KMS-11 (cell line): ENCODE data around the gene KPNA2.

ENCODE experiments used
- H2AFZ ChIP-seq: fragments of 200-600 bp; sonication (generic); 2 replicates; pipeline ENCODE4 v1.6.1; 2016; ENCODE audit warnings: antibody characterized with exemption, mixed run types, low read depth
- H3K27ac ChIP-seq: fragments of 200-600 bp; sonication (generic); 2 replicates; pipeline ENCODE4 v1.6.1; 2016; ENCODE audit warnings: mild to moderate bottlenecking, mixed run types
- H3K27me3 ChIP-seq: fragments of 200-600 bp; sonication (generic); 2 replicates; pipeline ENCODE4 v1.6.1; 2017; ENCODE audit warnings: mild to moderate bottlenecking, low read depth, mixed run types, moderate library complexity; ENCODE audit not compliant: insufficient read depth
- H3K36me3 ChIP-seq: fragments of 200-600 bp; sonication (generic); 2 replicates; pipeline ENCODE4 v1.6.1; 2017; ENCODE audit warnings: mild to moderate bottlenecking, mixed run types; ENCODE audit not compliant: insufficient read depth
- H3K4me1 ChIP-seq: fragments of 200-600 bp; sonication (generic); 2 replicates; pipeline ENCODE4 v1.6.1; 2016; ENCODE audit warnings: mild to moderate bottlenecking, low read depth, mixed run types; ENCODE audit not compliant: poor library complexity, severe bottlenecking
- H3K4me2 ChIP-seq: fragments of 200-600 bp; sonication (generic); 2 replicates; pipeline ENCODE4 v1.7.0; 2016; ENCODE audit warnings: mild to moderate bottlenecking, mixed run types
- H3K4me3 ChIP-seq: fragments of 200-600 bp; sonication (generic); IDR thresholded peaks from 2 replicates; pipeline ENCODE4 v1.6.1; 2017; ENCODE audit warnings: low read depth, low read length, mixed read lengths; ENCODE audit not compliant: insufficient read depth
- H3K79me2 ChIP-seq: fragments of 200-600 bp; sonication (generic); 2 replicates; pipeline ENCODE4 v1.6.1; 2016; ENCODE audit warnings: low read depth, mixed run types; ENCODE audit not compliant: insufficient read depth
- H3K9ac ChIP-seq: fragments of 200-600 bp; sonication (generic); 2 replicates; pipeline ENCODE4 v1.6.1; 2016; ENCODE audit warnings: mild to moderate bottlenecking, mixed run types
- H4K20me1 ChIP-seq: fragments of 200-600 bp; sonication (generic); 2 replicates; pipeline ENCODE4 v1.6.1; 2016; ENCODE audit warnings: mild to moderate bottlenecking, mixed run types; ENCODE audit not compliant: insufficient read depth
- CTCF ChIP-seq: fragments of 200-600 bp; sonication (generic); conservative IDR thresholded peaks from 2 replicates; pipeline ENCODE4 v1.6.1; 2017; ENCODE audit warnings: low read depth, mild to moderate bottlenecking, antibody characterized with exemption, low read length, moderate library complexity, mixed read lengths

The KPNA2 gene

GRCh38 chr17:68094481-68095078, 59.0 kb downstream of the KPNA2 start:
- H3K79me2 ChIP-seq: no peaks in the 10 kb centered on the region
- H3K4me2 ChIP-seq: no peak overlapping the region
- no peaks in the 10 kb centered on the region for H3K36me3 ChIP-seq
- no peak overlapping the region for H3K4me3 ChIP-seq
- H3K9ac ChIP-seq: no peak overlapping the region
- no peak for TF ChIP-seq CTCF
- no peaks in the 10 kb centered on the region for H4K20me1 ChIP-seq
- H3K4me1 ChIP-seq: peaks cover 24% of the 10 kb centered on the region
- H2AFZ ChIP-seq: no peak overlapping the region
- no peaks in the 10 kb centered on the region for H3K27me3 ChIP-seq
- no peak overlapping the region for H3K27ac ChIP-seq

DNA sequence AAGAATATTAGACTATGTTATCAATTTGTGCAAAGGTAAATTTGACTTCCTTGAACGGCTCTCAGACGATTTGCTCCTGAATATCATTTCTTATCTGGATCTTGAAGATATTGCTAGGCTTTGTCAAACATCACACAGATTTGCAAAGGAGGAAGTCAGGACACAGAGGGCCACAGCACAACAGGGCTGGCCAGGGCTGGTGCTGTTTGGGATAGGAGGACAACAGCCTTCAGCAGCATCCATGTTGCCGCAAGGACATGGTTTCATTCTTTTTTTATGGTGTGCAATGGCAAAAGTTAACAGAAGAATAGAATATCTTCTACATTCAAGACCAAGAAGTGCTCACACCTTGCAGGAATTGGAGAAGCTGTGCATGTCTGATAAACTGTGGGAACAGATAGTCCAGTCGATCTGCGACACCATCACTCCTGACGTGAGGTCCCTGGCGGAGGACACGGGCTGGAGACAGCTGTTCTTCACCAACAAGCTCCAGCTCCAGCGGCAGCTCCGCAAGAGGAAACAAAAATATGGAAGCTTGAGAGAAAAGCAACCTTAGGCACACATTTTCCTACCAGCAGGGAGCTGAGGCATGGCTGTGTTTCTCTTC, 59.8 kb downstream of the KPNA2 start:
- peaks cover 17% of the 10 kb centered on the region for H3K4me1 ChIP-seq
- H3K27ac ChIP-seq: no peak overlapping the region
- no peak overlapping the region for H3K9ac ChIP-seq
- H3K27me3 ChIP-seq: no peaks in the 10 kb centered on the region
- no peak overlapping the region for H3K4me2 ChIP-seq
- H3K4me3 ChIP-seq: no peak overlapping the region
- no peaks in the 10 kb centered on the region for H3K36me3 ChIP-seq
- H4K20me1 ChIP-seq: no peaks in the 10 kb centered on the region
- no peak overlapping the region for H2AFZ ChIP-seq
- no peaks in the 10 kb centered on the region for H3K79me2 ChIP-seq
- TF ChIP-seq CTCF: no peak

DNA sequence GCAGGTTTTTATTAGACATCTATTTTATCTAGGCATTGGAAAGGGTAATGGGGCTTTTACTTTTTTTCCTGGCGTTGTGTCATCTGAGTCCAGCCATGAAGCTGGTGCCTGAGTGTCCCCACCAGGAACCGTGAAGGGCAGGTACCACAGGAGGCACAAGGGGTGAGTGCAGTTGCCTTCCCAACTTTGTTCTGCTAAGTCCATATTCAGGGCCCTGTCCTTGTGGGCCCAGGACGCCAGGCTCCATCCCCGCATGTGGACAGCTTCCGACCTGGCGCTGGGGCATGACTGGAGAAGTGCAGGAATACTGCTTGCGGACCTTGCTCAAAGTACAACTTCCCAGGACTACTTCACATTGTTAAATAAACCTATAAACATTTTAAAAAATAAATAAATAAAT, 60.6 kb downstream of the KPNA2 start:
- no peaks in the 10 kb centered on the region for H3K79me2 ChIP-seq
- no peak for TF ChIP-seq CTCF
- H3K4me2 ChIP-seq: no peak overlapping the region
- no peak overlapping the region for H3K4me3 ChIP-seq
- H3K4me1 ChIP-seq: peaks cover 9% of the 10 kb centered on the region
- H4K20me1 ChIP-seq: no peaks in the 10 kb centered on the region
- no peak overlapping the region for H3K27ac ChIP-seq
- no peaks in the 10 kb centered on the region for H3K36me3 ChIP-seq
- no peaks in the 10 kb centered on the region for H3K27me3 ChIP-seq
- no peak overlapping the region for H2AFZ ChIP-seq
- H3K9ac ChIP-seq: no peak overlapping the region
